NK-92 (cell line): Measurements from ENCODE around the gene CKB.

Experiments used
- DNase-seq: peaks from one replicate; lab custom pipeline; 2025; ENCODE audit not compliant: unreplicated experiment; lab: John Stamatoyannopoulos, UW

Gene CKB

DNA sequence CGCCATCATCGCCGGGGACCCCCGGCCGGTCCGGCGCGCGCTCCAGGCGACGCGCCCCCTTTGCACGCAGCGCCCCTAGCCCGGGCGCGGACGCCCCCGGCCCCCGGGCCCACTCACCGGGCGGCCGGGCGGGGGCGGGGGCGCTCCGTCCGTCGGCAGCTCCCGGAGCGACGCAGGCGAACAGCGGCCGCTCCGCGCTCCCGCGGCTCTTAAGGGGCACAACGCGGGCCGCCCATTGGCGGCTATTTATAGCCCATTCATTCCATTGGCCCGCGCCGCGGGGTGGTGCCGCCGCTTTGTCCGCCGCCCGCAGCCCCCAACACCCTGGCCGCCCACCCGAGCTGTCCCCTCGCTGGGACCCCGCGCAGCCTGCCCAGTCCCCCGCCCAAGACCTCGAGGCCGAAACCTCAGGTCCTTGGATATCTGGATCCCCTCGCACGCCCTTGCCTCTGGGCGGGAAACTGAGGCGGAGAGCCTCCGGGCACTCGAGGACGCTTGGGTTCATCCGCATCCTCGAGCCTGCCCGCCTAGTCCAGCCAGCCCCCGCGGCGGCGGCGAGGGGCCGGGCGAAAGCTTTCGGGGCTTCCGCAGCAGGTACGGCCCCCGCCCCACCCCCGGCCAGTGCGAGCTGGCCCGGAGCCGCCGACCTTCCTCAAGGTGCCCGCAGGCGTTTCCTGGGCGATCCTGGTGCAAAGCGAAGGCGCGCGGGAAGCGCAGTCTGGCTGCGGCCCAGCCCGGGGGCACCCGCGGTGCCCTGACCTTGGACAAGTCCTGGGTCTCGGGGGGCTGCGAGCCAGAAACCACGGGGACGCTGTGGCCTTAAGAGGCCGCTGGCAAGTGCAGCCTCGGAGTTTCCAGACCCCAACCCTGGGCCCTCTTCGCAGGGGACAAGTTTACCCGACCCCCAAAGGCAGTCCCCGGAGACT, at the start of gene CKB:
TSS of gene CKB (minus strand) at position 182 of the 926 bp plus-strand sequence. CDS start 337 bp downstream, outside the sequence.
- no peak for DNase-seq

DNA sequence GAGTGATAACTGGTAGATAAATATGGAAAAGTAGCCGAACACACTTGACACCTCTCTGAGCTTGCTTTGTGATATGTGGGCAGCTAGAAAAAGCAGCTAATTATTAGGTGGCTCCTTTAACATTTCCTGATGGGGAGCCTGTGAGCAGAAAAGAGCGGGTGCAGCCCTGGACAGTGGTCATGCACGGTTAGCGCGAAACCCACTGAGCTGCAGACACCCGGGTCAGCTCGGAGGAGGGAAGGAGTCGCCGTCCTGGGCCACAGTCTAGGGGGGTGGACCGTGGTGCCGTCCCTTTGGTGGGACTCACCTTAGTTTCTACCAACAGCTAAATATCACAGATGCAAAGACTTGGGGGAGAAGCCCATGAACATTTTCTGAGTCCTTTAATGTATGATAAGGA, 46.8 kb upstream of the CKB start:
- DNase-seq, result no peak

GRCh38 chr14:103568952-103569351, 46.3 kb upstream of the CKB start:
- no peak for DNase-seq

- no peak for DNase-seq
Measured at GRCh38 chr14:103563844-103564505, 41.3 kb upstream of the CKB start.

GRCh38 chr14:103563226-103563620, 40.6 kb upstream of the CKB start:
- DNase-seq, result no peak

- DNase-seq, result no peak
Measured at GRCh38 chr14:103562429-103563225, 40.0 kb upstream of the CKB start, which contains the start of the genes BAG5 and COA8. Gene BAG5, minus strand, starts transcription at chr14:103562657. Its CDS starts 1,493 bp downstream, at chr14:103561164. Gene COA8, plus strand, starts transcription at chr14:103562960. Its CDS starts 42 bp downstream, at chr14:103563002.

DNA sequence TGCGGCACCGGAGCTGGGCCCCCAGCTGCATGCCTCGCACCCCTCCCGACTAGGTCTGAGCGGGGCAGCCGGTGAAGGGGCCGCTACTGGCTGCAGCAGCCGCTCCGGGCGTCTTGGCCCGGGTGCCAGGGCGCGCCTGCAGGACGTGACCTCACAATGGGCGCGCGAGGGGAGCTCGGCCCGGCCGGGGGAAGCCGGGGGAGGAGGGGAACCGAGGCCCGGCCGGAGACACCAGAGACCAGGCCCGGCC, 39.5 kb upstream of the CKB start:
- no peak for DNase-seq

DNA sequence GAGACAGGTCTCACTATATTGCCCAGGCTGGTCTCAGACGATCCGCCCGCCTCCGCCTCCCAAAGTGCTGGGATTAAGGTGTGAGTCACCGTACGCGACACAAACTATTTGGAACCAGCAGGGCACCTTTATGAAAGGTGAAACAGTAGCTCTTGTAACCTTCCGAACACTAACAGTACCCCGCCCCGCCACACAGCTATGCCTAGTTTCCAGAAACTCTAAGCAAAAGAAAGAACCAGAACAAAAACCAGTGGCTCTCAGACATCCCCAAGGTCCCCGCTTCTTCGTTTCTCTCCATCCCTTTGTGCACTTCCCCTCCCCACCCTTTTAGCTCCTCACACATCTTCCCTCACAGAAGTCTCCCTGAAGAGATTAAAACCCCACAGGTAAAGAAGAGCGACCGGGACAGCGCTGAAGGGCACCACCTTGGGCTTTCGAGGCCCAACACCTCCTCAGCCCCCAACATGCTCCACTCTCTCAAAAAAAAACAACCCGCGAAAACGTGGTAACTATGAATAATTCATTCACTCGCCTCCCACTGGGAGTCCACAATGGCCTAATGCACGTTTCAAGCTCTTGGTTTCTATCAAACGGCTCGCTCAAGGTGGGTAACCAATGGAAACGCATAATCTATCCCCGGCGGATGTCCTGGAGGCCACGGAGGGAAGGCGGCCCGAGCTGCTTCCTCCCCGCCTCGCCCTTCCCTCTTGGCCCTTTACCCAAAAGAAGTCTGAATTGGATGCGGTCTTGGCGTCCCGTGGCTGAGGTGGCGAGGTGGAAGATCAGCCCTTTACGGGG, 39.0 kb upstream of the CKB start:
- DNase-seq, result no peak

DNA sequence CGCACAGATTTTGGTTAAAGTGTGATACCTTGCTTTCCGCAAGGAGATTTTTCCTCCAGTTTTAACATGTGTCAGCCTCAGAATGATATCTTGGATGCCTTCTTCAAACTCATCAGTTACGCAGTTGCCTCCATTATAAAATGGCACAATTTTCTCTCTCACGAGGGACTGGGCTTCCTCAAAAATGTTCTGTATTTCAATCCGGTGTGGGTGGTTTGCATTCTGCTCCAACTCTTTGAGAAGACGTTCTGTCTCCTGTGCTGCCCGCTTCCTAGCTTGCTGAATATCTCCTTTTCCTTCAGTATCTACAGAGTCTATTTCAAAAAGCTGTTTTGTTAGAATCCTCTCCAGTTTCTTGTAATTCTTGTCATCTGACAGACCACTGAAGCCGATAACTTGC, 38.1 kb upstream of the CKB start:
- DNase-seq, result no peak

GRCh38 chr14:103559766-103560165, 37.1 kb upstream of the CKB start:
- no peak for DNase-seq

GRCh38 chr14:103558071-103558882, 35.6 kb upstream of the CKB start:
- DNase-seq, result no peak

- no peak for DNase-seq
Measured at GRCh38 chr14:103556946-103557758, 34.5 kb upstream of the CKB start.

GRCh38 chr14:103555559-103556337, 33.1 kb upstream of the CKB start:
- no peak for DNase-seq

GRCh38 chr14:103552846-103553210, 30.2 kb upstream of the CKB start:
- no peak for DNase-seq

DNA sequence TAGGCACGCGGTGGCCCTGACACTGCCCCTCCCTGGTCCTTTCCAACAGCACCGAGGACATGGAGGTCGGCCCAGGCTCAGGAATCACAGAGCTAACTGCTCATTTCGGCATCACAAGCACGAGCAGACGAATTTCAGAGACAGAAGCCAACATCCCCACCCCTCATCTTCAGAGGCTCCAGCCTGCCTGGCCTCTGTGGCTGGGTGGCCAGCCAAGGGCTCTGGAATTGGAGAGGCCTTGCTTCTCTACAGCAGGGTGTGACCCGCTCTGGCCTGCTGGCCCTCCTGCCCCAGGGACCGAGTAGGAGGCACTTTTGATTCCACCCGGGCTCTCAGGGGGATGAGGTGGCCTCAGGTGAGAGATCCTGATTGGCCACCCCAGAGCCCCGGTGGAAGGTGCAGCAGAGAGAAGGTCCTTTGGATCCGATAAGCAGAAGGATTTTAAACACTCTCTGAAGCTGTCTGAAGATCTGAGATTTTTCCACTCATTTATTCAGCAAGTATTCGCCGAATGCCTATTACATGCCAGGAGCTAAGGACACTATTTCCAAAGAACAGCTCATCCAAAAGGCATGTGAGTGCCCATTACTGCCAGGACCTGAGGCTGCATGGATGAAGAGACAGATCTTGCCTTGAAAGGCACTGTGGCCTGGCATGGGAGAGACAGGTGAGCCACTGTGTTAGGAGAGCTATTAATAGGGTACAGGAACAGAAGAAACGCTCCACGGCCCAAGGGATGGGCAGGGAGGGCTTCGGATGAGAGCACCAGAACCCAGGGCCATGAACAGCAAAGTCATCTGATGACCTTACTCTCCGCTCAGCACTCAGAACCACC, 29.6 kb upstream of the CKB start:
- no peak for DNase-seq

DNA sequence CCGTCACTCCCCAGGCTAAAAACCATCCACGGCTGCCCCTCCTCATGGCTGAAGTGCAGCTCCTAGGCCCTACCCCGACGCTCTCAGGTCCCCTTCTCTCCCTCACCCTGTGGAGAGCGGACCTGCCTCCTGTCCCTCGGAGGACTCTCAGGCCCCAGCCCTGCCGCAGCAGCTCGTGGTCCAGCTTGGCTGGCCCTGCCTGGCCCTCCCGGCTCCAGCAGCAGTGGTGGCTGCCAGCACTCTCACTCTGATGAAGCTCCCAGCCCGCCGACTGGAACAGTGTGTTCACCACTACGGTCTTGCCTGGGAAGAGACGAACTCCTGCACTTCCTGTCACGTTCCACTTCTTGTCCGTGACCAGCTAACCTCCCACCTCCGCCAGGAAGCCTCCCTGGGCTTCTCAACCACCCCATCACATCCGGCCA, 28.7 kb upstream of the CKB start:
- DNase-seq, result no peak
